A549 (cell line): ENCODE results near the gene TTLL9. TPM values are rescaled to one million over a fixed set of nuclear protein-coding genes. Genes with fewer than 3 reads are reported as not detected.

ENCODE experiments used
- ATAC-seq, 2 experiments: fragments of 200-7000 bp in 1 of 2; fragments of >200 bp in 1 of 2; cut with Nextera tagmentation in 1 of 2; cut with Tn5 transposase in 1 of 2; 3 replicates each; pipeline versions ENCODE4 v1.8.0 to v1.9.1; 2018 to 2020; ENCODE audit warnings: mild to moderate bottlenecking in 1 of 2, moderate library complexity in 1 of 2
- CTCF ChIA-PET: fragments of 300-600 bp; sonication (Branson Sonifier 250); formaldehyde crosslinking; extraction: SDS; loops from one replicate; lab custom pipeline; 2021; ENCODE audit warnings: antibody characterized with exemption, inconsistent platforms; lab: Yijun Ruan, JAX
- POLR2A ChIA-PET: fragments of 350-600 bp; formaldehyde crosslinking; extraction: SDS; loops from one replicate; lab custom pipeline; 2021; ENCODE audit warnings: antibody characterized with exemption, inconsistent platforms; lab: Yijun Ruan, JAX
- DNase-seq, 2 experiments: peaks; one replicate each; pipeline versions ENCODE4 v3.0.0 to v3.0.0-alpha.2; 2011 to 2016; ENCODE audit warnings: low read depth in 1 of 2, low spot score in 1 of 2
- FAIRE-seq: peaks from 2 replicates; lab custom pipeline; 2011; peaks lifted over from hg19 to GRCh38; lab: Jason Lieb, UNC
- H3K27ac ChIP-seq, 2 experiments: fragments of >200 bp; sonication (Bioruptor Twin); formaldehyde crosslinking; 3 replicates each; pipeline ENCODE4 v1.5.1; 2016 to 2017
- H3K4me1 ChIP-seq: fragments of >200 bp; sonication (Bioruptor Twin); formaldehyde crosslinking; 3 replicates; pipeline ENCODE4 v1.6.1; 2016
- H3K4me2 ChIP-seq: fragments of >200 bp; sonication (Bioruptor Twin); formaldehyde crosslinking; 3 replicates; pipeline ENCODE4 v1.6.1; 2016
- H3K4me3 ChIP-seq: fragments of >200 bp; sonication (Bioruptor Twin); formaldehyde crosslinking; 3 replicates; pipeline ENCODE4 v1.5.1; 2016
- H3K9me3 ChIP-seq: fragments of >200 bp; sonication (Bioruptor Twin); formaldehyde crosslinking; 3 replicates; pipeline ENCODE4 v1.6.1; 2016
- BHLHE40 ChIP-seq: IDR thresholded peaks from 2 replicates; pipeline ENCODE4 v1.6.1; 2012; ENCODE audit warnings: low read depth, low read length, inconsistent platforms
- EHF ChIP-seq: fragments of 250-450 bp; sonication (Bioruptor Pico); IDR thresholded peaks from 2 replicates; pipeline ENCODE4 v1.5.0; 2020; ENCODE audit warnings: mild to moderate bottlenecking
- FOXS1 ChIP-seq: fragments of 250-450 bp; sonication (Bioruptor Pico); IDR thresholded peaks from 2 replicates; pipeline ENCODE4 v1.5.0; 2020; ENCODE audit warnings: mild to moderate bottlenecking, moderate library complexity
- POLR2A ChIP-seq: IDR thresholded peaks from 2 replicates; pipeline ENCODE4 v1.6.1; 2012; ENCODE audit warnings: mild to moderate bottlenecking, low read length
- RAD21 ChIP-seq, 2 experiments: fragments of >200 bp in 1 of 2; sonication (Bioruptor Twin) in 1 of 2; formaldehyde crosslinking in 1 of 2; IDR thresholded peaks in 1 of 2; conservative IDR thresholded peaks in 1 of 2; 2 replicates in 1 of 2; 3 replicates in 1 of 2; pipeline ENCODE4 v1.6.1; 2012 to 2018; ENCODE audit warnings: inconsistent platforms in 1 of 2
- RNF2 ChIP-seq: fragments of 200-600 bp; sonication (generic); IDR thresholded peaks from 2 replicates; pipeline ENCODE4 v1.6.1; 2016; ENCODE audit warnings: low read depth, mild to moderate bottlenecking, antibody characterized with exemption, moderate library complexity, borderline replicate concordance
- TFCP2L1 ChIP-seq: fragments of 250-450 bp; sonication (Bioruptor Pico); IDR thresholded peaks from 2 replicates; pipeline ENCODE4 v1.5.0; 2021; ENCODE audit warnings: mild to moderate bottlenecking
- ZFP36 ChIP-seq: fragments of 450-650 bp; IDR thresholded peaks from 2 replicates; pipeline ENCODE4 v1.6.1; 2014; ENCODE audit warnings: borderline replicate concordance; ENCODE audit not compliant: partially characterized antibody
- WGBS: methylation state at CpG from one replicate; pipeline ENCODE4 v1.1.6; 2017; ENCODE audit errors: missing lambda C conversion rate; 5-methylcytosine and 5-hydroxymethylcytosine counted together
- polyA plus RNA-seq, 4 experiments: library from polyadenylated mRNA; depleted of rRNA in 3 of 4; stranded (reverse); fragments of >200 nt; fragmentation: RNase III in 1 of 4; extraction: RNeasy Plus Mini Kit Qiagen cat#74134 plus additional on column Dnase treatment in 1 of 4; gene quantifications; 2 replicates in 3 of 4; 3 replicates in 1 of 4; pipeline ENCODE4 v1.2.3, GENCODE V29; 2011 to 2017
- TF ChIP-seq, protein P1 (sequence below): fragments of 200-600 bp; sonication (generic); IDR thresholded peaks from 2 replicates; pipeline ENCODE4 v1.6.1; 2016; ENCODE audit warnings: antibody characterized with exemption, mild to moderate bottlenecking, moderate library complexity
- TF ChIP-seq, protein P2 (sequence below): IDR thresholded peaks from 2 replicates; pipeline ENCODE4 v1.6.1; 2012; ENCODE audit warnings: low read depth, borderline replicate concordance
- TF ChIP-seq, protein P3 (sequence below): fragments of 250-450 bp; sonication (Bioruptor Pico); IDR thresholded peaks from 2 replicates; pipeline ENCODE4 v1.5.0; 2020; ENCODE audit warnings: low read depth, mild to moderate bottlenecking, moderate library complexity

Gene TTLL9
- polyA plus RNA-seq, 2 of the 4 experiments (the other 2 are of a cell fraction), result 0.06 to 0.15 TPM

DNA sequence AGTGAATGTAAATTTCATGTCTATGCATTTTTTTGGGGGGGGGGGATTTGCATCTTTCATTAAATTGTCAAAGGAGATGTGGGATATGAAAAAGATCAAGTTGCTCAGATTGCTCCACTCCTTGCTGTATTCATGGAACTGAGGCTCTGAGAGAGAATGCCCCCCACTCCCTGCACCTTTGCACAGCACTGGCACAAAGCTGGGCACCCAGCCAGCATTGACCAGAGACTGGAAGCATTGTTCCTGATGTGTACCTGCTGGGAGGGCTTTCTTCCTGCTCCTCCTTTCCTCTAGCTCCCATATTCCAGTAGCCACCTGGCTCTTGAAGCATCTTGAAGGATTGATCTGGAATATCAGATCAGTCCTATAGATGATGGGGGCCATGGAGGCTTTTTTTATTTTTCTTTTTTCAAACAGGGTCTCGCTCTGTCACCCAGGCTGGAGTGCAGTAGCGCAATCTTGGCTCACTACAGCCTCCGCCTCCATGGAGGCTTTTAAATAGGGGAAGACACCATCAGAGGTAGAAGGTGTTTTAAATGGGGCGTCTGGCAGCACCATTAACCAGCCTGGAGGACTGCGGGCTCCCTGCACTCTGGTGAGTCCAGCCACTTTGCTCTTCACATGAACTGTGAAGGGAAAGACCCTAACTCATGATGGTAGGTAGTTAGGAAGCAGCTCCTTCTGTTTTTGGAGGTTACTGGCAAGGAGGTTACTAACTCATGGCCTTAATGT, 11.0 kb upstream of the TTLL9 start:
- DNase-seq (no peak), FAIRE-seq (no peak), ATAC-seq (no peak)
- Histone ChIP-seq H3K4me2 (no peak overlapping the region), H3K27ac (no peak overlapping the region), H3K4me3 (no peak overlapping the region), H3K4me1 (peaks cover 15% of the 10 kb centered on the region), H3K9me3 (no peaks in the 10 kb centered on the region)
- WGBS, result 74% methylated on average over 5 of the region's 5 CpGs
- POLR2A ChIA-PET, result no interaction called here
- CTCF ChIA-PET, result interaction anchor here (0.6 to 11.6 kb wide), 8 partner anchors 12 to 240 kb away, joined by 3 to 193 read pairs (median 5); partner anchors contain the start of gene PDRG1
- TF ChIP-seq RNF2, result no peak
- TF ChIP-seq, protein P1, sequence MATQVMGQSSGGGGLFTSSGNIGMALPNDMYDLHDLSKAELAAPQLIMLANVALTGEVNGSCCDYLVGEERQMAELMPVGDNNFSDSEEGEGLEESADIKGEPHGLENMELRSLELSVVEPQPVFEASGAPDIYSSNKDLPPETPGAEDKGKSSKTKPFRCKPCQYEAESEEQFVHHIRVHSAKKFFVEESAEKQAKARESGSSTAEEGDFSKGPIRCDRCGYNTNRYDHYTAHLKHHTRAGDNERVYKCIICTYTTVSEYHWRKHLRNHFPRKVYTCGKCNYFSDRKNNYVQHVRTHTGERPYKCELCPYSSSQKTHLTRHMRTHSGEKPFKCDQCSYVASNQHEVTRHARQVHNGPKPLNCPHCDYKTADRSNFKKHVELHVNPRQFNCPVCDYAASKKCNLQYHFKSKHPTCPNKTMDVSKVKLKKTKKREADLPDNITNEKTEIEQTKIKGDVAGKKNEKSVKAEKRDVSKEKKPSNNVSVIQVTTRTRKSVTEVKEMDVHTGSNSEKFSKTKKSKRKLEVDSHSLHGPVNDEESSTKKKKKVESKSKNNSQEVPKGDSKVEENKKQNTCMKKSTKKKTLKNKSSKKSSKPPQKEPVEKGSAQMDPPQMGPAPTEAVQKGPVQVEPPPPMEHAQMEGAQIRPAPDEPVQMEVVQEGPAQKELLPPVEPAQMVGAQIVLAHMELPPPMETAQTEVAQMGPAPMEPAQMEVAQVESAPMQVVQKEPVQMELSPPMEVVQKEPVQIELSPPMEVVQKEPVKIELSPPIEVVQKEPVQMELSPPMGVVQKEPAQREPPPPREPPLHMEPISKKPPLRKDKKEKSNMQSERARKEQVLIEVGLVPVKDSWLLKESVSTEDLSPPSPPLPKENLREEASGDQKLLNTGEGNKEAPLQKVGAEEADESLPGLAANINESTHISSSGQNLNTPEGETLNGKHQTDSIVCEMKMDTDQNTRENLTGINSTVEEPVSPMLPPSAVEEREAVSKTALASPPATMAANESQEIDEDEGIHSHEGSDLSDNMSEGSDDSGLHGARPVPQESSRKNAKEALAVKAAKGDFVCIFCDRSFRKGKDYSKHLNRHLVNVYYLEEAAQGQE, result no peak
- TF ChIP-seq EHF (CRISPR knock-in tag), result no peak
- no peak for TF ChIP-seq RAD21 (conservative IDR thresholded peaks at IDR 0.05 in 1 of 2, IDR thresholded peaks at IDR 0.05 in 1 of 2)
- TF ChIP-seq, protein P2, sequence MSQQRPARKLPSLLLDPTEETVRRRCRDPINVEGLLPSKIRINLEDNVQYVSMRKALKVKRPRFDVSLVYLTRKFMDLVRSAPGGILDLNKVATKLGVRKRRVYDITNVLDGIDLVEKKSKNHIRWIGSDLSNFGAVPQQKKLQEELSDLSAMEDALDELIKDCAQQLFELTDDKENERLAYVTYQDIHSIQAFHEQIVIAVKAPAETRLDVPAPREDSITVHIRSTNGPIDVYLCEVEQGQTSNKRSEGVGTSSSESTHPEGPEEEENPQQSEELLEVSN, result no peak
- no peak for TF ChIP-seq BHLHE40
- no peak for TF ChIP-seq FOXS1 (CRISPR knock-in tag)
- TF ChIP-seq, protein P3, sequence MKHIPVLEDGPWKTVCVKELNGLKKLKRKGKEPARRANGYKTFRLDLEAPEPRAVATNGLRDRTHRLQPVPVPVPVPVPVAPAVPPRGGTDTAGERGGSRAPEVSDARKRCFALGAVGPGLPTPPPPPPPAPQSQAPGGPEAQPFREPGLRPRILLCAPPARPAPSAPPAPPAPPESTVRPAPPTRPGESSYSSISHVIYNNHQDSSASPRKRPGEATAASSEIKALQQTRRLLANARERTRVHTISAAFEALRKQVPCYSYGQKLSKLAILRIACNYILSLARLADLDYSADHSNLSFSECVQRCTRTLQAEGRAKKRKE, result no peak
- no peak for TF ChIP-seq POLR2A
- TF ChIP-seq TFCP2L1 (CRISPR knock-in tag), result no peak

DNA sequence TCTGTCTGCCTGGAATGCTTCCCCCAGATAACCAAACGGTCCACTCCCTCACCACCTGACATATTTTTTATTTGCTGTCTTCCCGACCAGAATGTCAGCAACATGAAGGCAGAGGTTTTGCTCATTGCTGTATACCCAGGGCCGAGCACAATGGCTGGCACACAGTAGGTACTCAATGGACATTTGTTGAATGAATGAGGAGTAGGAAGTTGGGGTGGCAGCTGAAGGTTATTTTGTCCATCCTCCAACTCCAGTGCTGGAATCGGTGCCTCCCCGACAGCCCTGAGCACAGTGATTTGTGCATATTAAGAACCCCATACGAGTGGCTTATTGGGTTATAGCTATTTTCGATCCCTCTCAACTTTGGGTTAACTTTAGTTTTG, 10.4 kb upstream of the TTLL9 start:
- DNase-seq (no peak), FAIRE-seq (no peak)
- peaks cover 15% of the 10 kb centered on the region for H3K4me1 ChIP-seq
- WGBS, result 64% methylated on average over 7 of the region's 7 CpGs
- no peak for TF ChIP-seq RNF2
- TF ChIP-seq, all 56 proteins: peak for 0
- ChIA-PET POLR2A (no interaction called here), CTCF (interaction anchor here (0.6 to 11.6 kb wide), 9 partner anchors 7 to 240 kb away, joined by 3 to 193 read pairs (median 4); partner anchors contain the start of gene PDRG1)
- Histone ChIP-seq H3K4me2 (peak overlapping the region; percentile 98; the same call in 2 of the 3 replicates), H3K4me3 (no peak overlapping the region), H3K9me3 (no peaks in the 10 kb centered on the region), H3K27ac (no peak overlapping the region)
- no peak for ATAC-seq

DNA sequence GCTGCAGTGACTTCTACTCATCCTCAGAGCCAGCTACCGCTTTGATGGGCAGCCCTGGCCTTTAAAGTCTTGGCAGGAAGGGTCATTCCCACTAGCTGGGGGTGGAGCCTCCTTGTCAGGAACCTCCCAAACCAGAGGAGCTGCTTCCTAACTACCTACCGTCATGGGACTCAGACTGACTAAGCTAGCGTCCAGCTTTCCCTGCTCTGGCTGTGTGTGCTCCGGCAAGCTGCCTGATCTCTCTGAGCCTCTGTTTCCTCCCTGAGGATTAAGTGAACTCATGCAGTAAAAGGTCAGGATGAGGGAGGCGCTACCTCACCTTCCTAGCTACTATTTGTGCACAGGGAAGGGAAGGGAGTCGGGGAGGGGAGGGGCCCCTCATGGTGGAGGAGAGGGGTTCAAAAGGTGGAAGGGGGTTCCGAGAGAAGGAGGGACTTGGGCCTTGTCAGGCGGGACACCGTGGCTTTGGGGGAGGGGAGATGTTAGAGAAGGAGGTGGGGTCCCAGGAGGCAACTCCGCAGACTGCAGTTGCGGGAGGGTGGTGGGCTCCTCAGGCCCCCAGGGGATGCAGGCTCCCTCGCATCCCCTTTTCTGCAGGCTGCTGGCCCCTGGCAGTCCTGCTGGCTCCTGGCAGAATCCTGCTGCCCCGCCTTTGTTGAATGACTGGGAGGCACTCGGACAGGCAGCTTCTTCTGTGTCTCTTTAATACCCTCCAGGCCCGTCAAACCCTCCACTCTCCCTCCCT, 9.9 kb upstream of the TTLL9 start:
- 30% methylated on average over 15 of the region's 15 CpGs for WGBS
- H3K4me3 ChIP-seq, result peak overlapping the region; percentile 57
- ATAC-seq (peak; percentile 16 to 59; a peak in 5 of 6 replicates), DNase-seq (peak in 1 of 2 experiments; percentile 44), FAIRE-seq (no peak)
- no peaks in the 10 kb centered on the region for H3K9me3 ChIP-seq
- peak overlapping the region; percentile 28 to 82; a peak in 5 of 6 replicates for H3K27ac ChIP-seq
- ChIA-PET CTCF (interaction anchor here (0.7 to 11.6 kb wide), 11 partner anchors 8 to 231 kb away, joined by 3 to 193 read pairs (median 4); partner anchors contain the start of gene PDRG1), POLR2A (no interaction called here)
- H3K4me1 ChIP-seq, result peaks cover 15% of the 10 kb centered on the region
- peak; percentile 47 for TF ChIP-seq ZFP36
- TF ChIP-seq RNF2, result no peak
- H3K4me2 ChIP-seq, result peak overlapping the region; percentile 98
